ENCODE measurements around the gene MYBPC1.

MYBPC1 gene

GRCh38 chr12:101664992-101665391, 70.2 kb downstream of the MYBPC1 start:
- CTCF ChIA-PET: no interaction called here

GRCh38 chr12:101666052-101666728, 71.4 kb downstream of the MYBPC1 start:
- ChIA-PET CTCF (no interaction called here), POLR2A (no interaction called here)
- TF ChIP-seq SUZ12 (IDR thresholded peaks at IDR 0.05) (no peak), SP1 (IDR thresholded peaks at IDR 0.05) (no peak), FOXK2 (IDR thresholded peaks at IDR 0.05) (no peak), TARDBP (IDR thresholded peaks at IDR 0.05) (no peak), ARNT (IDR thresholded peaks at IDR 0.05) (no peak), CTBP1 (IDR thresholded peaks at IDR 0.05; ENCODE audit: borderline replicate concordance) (no peak), BHLHE40 (IDR thresholded peaks at IDR 0.05; ENCODE audit: borderline replicate concordance) (no peak), NFRKB (IDR thresholded peaks at IDR 0.05) (no peak), LEF1 (IDR thresholded peaks at IDR 0.05; ENCODE audit: borderline replicate concordance) (no peak), PKNOX1 (IDR thresholded peaks at IDR 0.05) (no peak), L3MBTL2 (conservative IDR thresholded peaks at IDR 0.05) (no peak), FOXA1 (IDR thresholded peaks at IDR 0.05) (no peak), ELF4 (IDR thresholded peaks at IDR 0.05) (no peak), HDGF (IDR thresholded peaks at IDR 0.05; ENCODE audit: borderline replicate concordance) (no peak), ZNF384 (IDR thresholded peaks at IDR 0.05) (no peak), FOXM1 (IDR thresholded peaks at IDR 0.05; ENCODE audit: borderline replicate concordance) (no peak)
- DNase-seq (ENCODE audit: extremely low spot score): no peak

More at GRCh38 chr12:101664992-101665391, 70.2 kb downstream of the MYBPC1 start:
- DNase-seq (ENCODE audit: extremely low spot score): no peak
- POLR2A ChIA-PET: no interaction called here
- TF ChIP-seq LEF1 (IDR thresholded peaks at IDR 0.05; ENCODE audit: borderline replicate concordance): no peak
- TF ChIP-seq BHLHE40 (IDR thresholded peaks at IDR 0.05; ENCODE audit: borderline replicate concordance): no peak
- no peak for TF ChIP-seq SUZ12 (IDR thresholded peaks at IDR 0.05)
- TF ChIP-seq PKNOX1 (IDR thresholded peaks at IDR 0.05): no peak
- no peak for TF ChIP-seq ZNF384 (IDR thresholded peaks at IDR 0.05)
- no peak for TF ChIP-seq HDGF (IDR thresholded peaks at IDR 0.05; ENCODE audit: borderline replicate concordance)
- TF ChIP-seq CTBP1 (IDR thresholded peaks at IDR 0.05; ENCODE audit: borderline replicate concordance): no peak
- no peak for TF ChIP-seq ARNT (IDR thresholded peaks at IDR 0.05)
- no peak for TF ChIP-seq NFRKB (IDR thresholded peaks at IDR 0.05)

- TF ChIP-seq CTBP1 (IDR thresholded peaks at IDR 0.05; ENCODE audit: borderline replicate concordance) (no peak), ZNF384 (IDR thresholded peaks at IDR 0.05) (no peak), FOXK2 (IDR thresholded peaks at IDR 0.05) (no peak)
- CTCF ChIA-PET: interaction anchor here (0.7 to 0.8 kb wide), 2 partner anchors 13 to 31 kb away, joined by 3 read pairs; no protein-coding TSS in a partner anchor
- POLR2A ChIA-PET: no interaction called here
These were observed 72.8 kb downstream of the MYBPC1 start for GRCh38 chr12:101667591-101667990.

GRCh38 chr12:101670007-101670671, 75.4 kb downstream of the MYBPC1 start:
- peak; percentile 65 for DNase-seq (ENCODE audit: extremely low spot score)
- CTCF ChIA-PET: interaction anchor here (0.7 kb wide), 1 partner anchor 72 kb away, joined by 3 read pairs; no protein-coding TSS in a partner anchor
- TF ChIP-seq LEF1 (IDR thresholded peaks at IDR 0.05; ENCODE audit: borderline replicate concordance): no peak
- TF ChIP-seq SP1 (IDR thresholded peaks at IDR 0.05): no peak
- TF ChIP-seq CTBP1 (IDR thresholded peaks at IDR 0.05; ENCODE audit: borderline replicate concordance): no peak
- POLR2A ChIA-PET: no interaction called here

More at GRCh38 chr12:101667591-101667990, 72.8 kb downstream of the MYBPC1 start:
- no peak for DNase-seq (ENCODE audit: extremely low spot score)

- ChIA-PET CTCF (no interaction called here), POLR2A (no interaction called here)
- TF ChIP-seq L3MBTL2 (conservative IDR thresholded peaks at IDR 0.05) (no peak), SUZ12 (IDR thresholded peaks at IDR 0.05) (no peak), FOXM1 (IDR thresholded peaks at IDR 0.05; ENCODE audit: borderline replicate concordance) (no peak), FOXA1 (IDR thresholded peaks at IDR 0.05) (no peak), FOXK2 (IDR thresholded peaks at IDR 0.05) (no peak), TARDBP (IDR thresholded peaks at IDR 0.05) (no peak), PKNOX1 (IDR thresholded peaks at IDR 0.05) (no peak), SP1 (IDR thresholded peaks at IDR 0.05) (no peak), ELF4 (IDR thresholded peaks at IDR 0.05) (no peak), NFRKB (IDR thresholded peaks at IDR 0.05) (no peak), HDGF (IDR thresholded peaks at IDR 0.05; ENCODE audit: borderline replicate concordance) (no peak), CTBP1 (IDR thresholded peaks at IDR 0.05; ENCODE audit: borderline replicate concordance) (no peak), BHLHE40 (IDR thresholded peaks at IDR 0.05; ENCODE audit: borderline replicate concordance) (no peak), ARNT (IDR thresholded peaks at IDR 0.05) (no peak), ZNF384 (IDR thresholded peaks at IDR 0.05) (no peak)
- DNase-seq (ENCODE audit: extremely low spot score): no peak
These were observed 76.5 kb downstream of the MYBPC1 start for GRCh38 chr12:101671157-101671791.

- ChIA-PET POLR2A (no interaction called here), CTCF (no interaction called here)
- DNase-seq (ENCODE audit: extremely low spot score): no peak
- TF ChIP-seq FOXK2 (IDR thresholded peaks at IDR 0.05): no peak
- TF ChIP-seq LEF1 (IDR thresholded peaks at IDR 0.05; ENCODE audit: borderline replicate concordance): no peak
- no peak for TF ChIP-seq L3MBTL2 (conservative IDR thresholded peaks at IDR 0.05)
- TF ChIP-seq NFRKB (IDR thresholded peaks at IDR 0.05): no peak
- no peak for TF ChIP-seq SP1 (IDR thresholded peaks at IDR 0.05)
- TF ChIP-seq PKNOX1 (IDR thresholded peaks at IDR 0.05): no peak
- TF ChIP-seq CTBP1 (IDR thresholded peaks at IDR 0.05; ENCODE audit: borderline replicate concordance): no peak
- no peak for TF ChIP-seq HDGF (IDR thresholded peaks at IDR 0.05; ENCODE audit: borderline replicate concordance)
- TF ChIP-seq TARDBP (IDR thresholded peaks at IDR 0.05): no peak
- no peak for TF ChIP-seq SUZ12 (IDR thresholded peaks at IDR 0.05)
- TF ChIP-seq ELF4 (IDR thresholded peaks at IDR 0.05): no peak
- TF ChIP-seq ZNF384 (IDR thresholded peaks at IDR 0.05): no peak
These were observed 77.1 kb downstream of the MYBPC1 start for GRCh38 chr12:101671833-101672232.

Measured in HEK293T (cell line).